SK-N-SH treated with all-trans-retinoic acid at 6 μM for 48 hours (cell line): ENCODE results near the gene GNAZ.

Experiments used
- ARNTL ChIP-seq: fragments of 450-650 bp; formaldehyde crosslinking; IDR thresholded peaks from 2 replicates; pipeline ENCODE4 v1.5.0; 2020; ENCODE audit warnings: low read depth, mild to moderate bottlenecking, moderate library complexity, borderline replicate concordance
- BACH2 ChIP-seq: fragments of 250-450 bp; sonication (Bioruptor Pico); IDR thresholded peaks from 2 replicates; pipeline ENCODE4 v1.9.0; 2021; ENCODE audit warnings: mild to moderate bottlenecking, borderline replicate concordance
- CREB5 ChIP-seq: fragments of 250-450 bp; sonication (Bioruptor Pico); IDR thresholded peaks from 2 replicates; pipeline ENCODE4 v1.5.1; 2020; ENCODE audit warnings: low read depth, mild to moderate bottlenecking, moderate library complexity
- ESRRG ChIP-seq: fragments of 250-450 bp; sonication (Bioruptor Pico); IDR thresholded peaks from 2 replicates; pipeline ENCODE4 v1.6.1; 2021; ENCODE audit warnings: mild to moderate bottlenecking
- GLIS3 ChIP-seq: fragments of 250-450 bp; sonication (Bioruptor Pico); IDR thresholded peaks from 2 replicates; pipeline ENCODE4 v1.5.0; 2020; ENCODE audit warnings: mild to moderate bottlenecking, moderate library complexity
- ISL1 ChIP-seq: fragments of 250-450 bp; sonication (Bioruptor Pico); IDR thresholded peaks from 2 replicates; pipeline ENCODE4 v2.1.2; 2022; ENCODE audit warnings: mild to moderate bottlenecking, moderate library complexity
- OSR1 ChIP-seq: fragments of 250-450 bp; sonication (Bioruptor Pico); IDR thresholded peaks from 2 replicates; pipeline ENCODE4 v1.8.0; 2022; ENCODE audit warnings: moderate library complexity, mild to moderate bottlenecking, inconsistent platforms
- RARB ChIP-seq: fragments of 250-450 bp; sonication (Bioruptor Pico); IDR thresholded peaks from 2 replicates; pipeline ENCODE4 v1.8.0; 2021; ENCODE audit warnings: mild to moderate bottlenecking, moderate library complexity
- ZNF565 ChIP-seq: fragments of 450-650 bp; formaldehyde crosslinking; conservative IDR thresholded peaks from 2 replicates; pipeline ENCODE4 v1.5.0; 2020; ENCODE audit warnings: low read depth, mild to moderate bottlenecking, moderate library complexity
- ZNF70 ChIP-seq: fragments of 450-650 bp; formaldehyde crosslinking; IDR thresholded peaks from 2 replicates; pipeline ENCODE4 v1.5.0; 2020; ENCODE audit warnings: mild to moderate bottlenecking, moderate library complexity

GRCh38 chr22:23109441-23109978, 39.2 kb downstream of the GNAZ start:
- no peak for TF ChIP-seq ARNTL (CRISPR knock-in tag)
- TF ChIP-seq ZNF565 (CRISPR knock-in tag), result no peak
- no peak for TF ChIP-seq GLIS3 (CRISPR knock-in tag)
- no peak for TF ChIP-seq OSR1 (CRISPR knock-in tag)
- no peak for TF ChIP-seq ESRRG (CRISPR knock-in tag)
- TF ChIP-seq RARB (CRISPR knock-in tag), result no peak
- TF ChIP-seq BACH2 (CRISPR knock-in tag), result no peak
- no peak for TF ChIP-seq CREB5 (CRISPR knock-in tag)
- TF ChIP-seq ZNF70 (CRISPR knock-in tag), result no peak
- no peak for TF ChIP-seq ISL1
